Daoy (cell line): Measurements from ENCODE around the gene POU2F1. TPM values are rescaled to one million over a fixed set of nuclear protein-coding genes. Genes with fewer than 3 reads are reported as not detected.

Experiments
- DNase-seq: peaks from one replicate; pipeline ENCODE4 v3.0.0-alpha.2; 2015; ENCODE audit warnings: low read depth
- total RNA-seq: library from RNA; depleted of rRNA; stranded (reverse); fragments of >200 nt; shearing (Covaris generic); gene quantifications from 2 replicates; pipeline ENCODE4 v1.2.3, GENCODE V29; 2014

Gene POU2F1
- total RNA-seq, 1 experiment from 2014 or later: 5.6 TPM

DNA sequence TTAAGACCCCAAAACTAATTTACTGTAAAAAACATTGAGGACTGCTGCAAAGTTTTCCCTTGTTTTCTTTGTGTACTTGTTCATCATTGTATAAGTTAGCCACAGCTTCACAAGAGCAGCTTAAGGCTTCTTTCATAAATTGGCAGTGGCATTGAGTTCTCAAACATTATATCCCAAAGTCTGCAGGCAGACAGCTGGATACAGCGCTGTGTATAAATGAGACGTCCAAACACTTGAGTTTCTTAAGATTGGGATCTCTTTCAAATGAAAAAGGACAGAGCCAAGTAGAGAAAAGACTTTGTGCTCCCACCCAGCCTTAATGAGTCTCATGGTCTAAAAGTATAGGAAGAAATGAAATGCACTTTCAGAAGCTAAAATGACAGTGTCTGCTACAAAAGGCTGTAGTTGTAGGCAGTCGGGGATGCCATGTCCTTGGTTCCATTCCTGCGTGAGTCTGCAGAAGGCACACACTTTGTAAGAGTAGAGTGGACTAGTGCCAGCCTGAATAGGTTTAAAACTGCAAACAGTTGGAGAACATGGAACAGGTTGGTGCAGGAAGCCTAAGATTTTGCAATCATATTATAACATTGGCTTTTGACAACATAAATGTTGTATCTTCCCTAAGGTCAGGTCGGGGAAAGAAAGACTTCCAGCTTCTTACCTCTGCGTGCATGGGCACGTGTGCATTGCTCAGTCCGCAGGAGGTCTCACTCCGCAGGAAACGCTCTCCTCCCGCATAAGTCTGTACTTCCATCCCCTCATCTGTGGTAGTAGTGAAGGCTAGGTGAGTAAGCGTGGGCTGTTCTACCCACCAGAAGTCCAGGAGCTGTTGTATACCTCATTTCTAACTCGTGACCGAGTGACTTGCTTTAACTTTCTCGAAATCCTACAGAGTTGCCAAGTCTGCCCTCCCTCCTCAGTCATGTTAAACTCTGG is 203.3 kb downstream of the POU2F1 start:
- no peak for DNase-seq

DNA sequence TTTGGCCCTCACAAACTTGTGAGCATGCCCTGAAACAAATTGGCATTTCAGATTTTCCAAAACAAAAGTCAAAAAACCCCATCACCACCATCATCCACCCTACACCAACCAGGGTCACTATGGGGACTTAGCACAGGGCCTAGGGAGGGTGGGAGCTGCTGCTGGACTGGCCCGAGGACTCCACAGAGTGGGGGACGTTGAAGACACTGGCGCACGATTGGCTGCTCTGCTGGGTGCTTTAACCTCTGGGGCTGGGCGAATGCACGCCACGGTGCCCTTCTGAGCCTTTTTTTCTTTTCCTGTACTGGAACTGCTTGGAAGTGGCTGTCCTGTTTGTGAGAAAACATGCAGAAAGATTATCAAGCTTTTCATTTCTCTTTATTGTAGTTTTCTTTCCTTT is 204.8 kb downstream of the POU2F1 start:
- DNase-seq: no peak

DNA sequence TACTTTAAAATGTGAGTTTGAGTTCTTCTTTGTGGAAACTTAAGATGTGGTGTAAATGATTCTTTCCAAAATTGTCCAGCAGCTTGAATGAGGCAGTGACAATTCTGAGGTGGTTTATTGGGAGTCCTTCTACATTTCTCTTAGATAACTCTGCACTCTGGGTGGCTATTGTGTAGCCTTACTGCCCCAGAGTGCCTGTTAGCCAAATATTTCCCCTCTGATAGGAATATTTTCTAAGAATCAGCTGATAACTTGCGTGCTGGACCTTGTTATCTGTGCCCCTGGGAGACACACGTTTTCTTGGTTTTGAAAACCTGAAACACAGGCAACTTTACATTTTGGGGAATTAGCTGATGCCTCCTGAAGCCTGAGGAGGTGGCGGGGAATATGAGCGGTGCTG is 206.0 kb downstream of the POU2F1 start:
- no peak for DNase-seq

DNA sequence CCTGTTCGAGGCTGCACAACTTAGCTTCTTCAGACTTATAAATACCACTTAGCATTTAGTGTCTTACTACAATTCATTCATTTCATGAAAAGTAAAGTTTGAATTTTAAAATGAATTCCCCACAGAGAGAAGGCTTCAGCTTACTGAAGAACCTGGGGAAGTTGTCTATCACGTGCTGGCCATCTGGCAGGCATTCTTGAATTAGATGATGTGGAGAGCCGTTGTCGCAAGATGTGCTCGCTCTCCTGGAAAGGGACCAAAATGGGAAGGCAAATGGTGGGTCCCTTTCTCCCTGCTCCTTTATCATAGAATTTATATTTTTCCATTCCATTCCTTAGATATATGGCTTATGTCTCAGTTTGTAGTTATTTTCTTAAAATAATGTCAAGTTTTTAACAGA is 207.2 kb downstream of the POU2F1 start:
- no peak for DNase-seq

DNA sequence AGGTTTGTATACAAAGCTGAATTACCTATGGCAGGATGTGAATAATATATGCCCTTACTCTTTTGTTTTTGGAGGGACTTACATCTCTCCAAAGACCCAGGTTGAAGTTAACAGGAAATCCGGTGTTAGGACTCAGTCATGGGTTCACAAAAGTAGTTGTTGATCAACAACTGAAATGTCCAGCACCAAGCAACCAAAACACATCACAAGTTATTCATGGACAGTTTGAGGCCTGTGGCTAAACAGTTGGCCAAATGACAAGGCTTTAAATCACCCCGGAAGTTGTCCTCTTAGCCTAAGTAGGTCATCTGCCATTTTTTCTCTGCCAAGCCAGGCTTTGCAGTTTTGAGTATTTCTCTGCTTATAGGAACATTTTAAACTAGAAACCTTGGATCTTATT is 207.7 kb downstream of the POU2F1 start:
- DNase-seq: no peak

DNA sequence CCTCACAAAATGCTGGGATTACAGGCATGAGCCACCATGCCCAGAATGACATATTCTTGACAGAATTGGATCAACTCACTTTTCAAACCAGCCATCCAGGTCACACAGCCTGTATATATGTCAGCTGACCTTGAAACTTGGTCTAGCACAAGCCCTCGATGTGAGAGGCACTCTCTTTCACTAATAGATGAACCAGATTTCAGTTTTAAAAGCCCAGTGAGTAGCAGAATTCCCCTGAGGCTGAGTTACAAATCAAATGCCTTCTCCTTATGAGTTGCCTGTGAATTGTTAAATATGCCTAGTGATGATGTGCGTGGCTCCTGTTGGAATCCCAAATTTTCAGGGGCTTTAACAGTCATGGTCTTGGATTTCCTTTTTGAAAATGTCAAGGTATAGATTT is 208.9 kb downstream of the POU2F1 start:
- DNase-seq: no peak

DNA sequence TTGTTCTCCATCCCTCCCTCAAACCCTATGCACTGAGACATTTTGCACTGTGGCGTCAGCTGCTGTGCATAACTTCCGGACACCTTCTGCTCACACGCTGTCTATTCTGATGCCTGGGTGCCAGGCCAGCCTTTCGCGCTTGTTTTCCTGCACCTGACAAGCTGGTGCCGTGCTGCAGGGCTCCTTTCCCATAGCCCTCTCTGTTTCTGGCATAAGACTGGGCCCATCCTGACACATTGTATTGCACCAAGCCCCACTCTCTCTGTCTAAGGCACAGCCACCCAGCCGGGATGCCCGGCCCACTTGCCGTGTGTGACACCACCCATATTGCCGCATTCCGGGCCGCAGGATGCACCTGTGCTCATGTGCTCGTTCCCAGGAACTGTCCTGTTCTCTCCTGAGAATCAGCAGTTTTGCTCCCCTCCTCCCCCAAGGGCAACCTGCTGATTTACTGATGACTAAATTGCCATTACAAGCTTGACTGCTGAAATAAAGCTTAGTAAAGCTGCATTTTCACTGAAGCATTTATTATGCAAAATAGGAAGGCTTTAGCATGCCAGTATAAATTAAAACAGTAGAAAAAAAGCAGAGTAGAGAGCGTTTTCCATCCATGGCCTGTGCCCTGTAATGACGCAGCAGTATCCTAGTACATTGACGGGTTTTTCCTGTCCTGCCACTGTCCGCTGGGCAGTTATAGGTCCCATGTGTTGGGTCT is 209.6 kb downstream of the POU2F1 start:
- no peak for DNase-seq

DNA sequence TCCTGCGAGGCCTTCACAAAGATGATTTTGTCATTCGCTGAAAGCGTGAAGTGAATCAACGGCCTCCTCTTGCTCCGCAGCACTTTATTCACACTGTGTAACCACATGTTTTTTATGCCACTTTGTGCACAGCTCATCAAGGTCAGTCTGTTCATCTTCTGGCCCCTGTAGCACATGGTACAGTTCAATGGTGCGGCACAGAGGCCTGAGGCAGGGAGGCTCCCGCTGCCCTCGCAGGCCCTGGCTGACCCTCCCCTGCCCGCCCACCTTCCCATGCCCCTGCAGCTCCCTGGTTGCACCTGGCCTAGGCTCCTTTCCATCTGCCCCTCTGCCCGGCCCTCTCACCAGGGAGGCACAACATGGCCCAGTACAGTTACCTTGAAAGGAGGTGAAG is 210.2 kb downstream of the POU2F1 start:
- no peak for DNase-seq

DNA sequence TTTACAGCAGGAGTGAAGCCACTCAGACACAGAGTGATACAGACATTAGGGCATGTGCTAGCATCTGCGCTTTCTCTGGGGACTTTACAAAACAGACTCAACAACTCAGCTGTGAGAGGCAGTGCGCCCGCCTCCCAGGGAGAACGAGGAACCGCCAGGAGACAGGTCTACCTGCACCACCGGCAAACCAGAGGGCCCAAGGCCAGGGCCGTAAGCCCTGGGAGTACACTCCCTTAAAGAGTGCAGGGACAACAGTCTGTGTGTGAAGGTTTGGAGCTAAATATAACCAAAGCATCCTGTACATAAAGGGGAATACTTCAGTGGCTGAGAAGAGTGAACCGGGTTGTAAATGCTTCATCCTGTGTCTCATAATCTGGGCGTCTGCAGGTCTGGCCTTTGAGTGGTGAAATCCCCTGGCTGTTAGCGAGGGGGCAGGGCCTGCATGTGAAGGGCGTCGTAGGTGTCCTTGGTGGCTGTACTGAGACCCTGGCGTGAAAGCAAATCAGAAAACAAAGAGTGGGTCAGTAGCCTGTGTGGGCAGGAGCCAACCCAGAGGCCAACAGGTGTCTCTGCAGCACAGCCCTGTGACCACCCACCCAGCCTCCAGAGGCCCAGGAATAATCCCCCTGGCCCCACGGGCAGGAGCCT is 210.7 kb downstream of the POU2F1 start:
- no peak for DNase-seq

DNA sequence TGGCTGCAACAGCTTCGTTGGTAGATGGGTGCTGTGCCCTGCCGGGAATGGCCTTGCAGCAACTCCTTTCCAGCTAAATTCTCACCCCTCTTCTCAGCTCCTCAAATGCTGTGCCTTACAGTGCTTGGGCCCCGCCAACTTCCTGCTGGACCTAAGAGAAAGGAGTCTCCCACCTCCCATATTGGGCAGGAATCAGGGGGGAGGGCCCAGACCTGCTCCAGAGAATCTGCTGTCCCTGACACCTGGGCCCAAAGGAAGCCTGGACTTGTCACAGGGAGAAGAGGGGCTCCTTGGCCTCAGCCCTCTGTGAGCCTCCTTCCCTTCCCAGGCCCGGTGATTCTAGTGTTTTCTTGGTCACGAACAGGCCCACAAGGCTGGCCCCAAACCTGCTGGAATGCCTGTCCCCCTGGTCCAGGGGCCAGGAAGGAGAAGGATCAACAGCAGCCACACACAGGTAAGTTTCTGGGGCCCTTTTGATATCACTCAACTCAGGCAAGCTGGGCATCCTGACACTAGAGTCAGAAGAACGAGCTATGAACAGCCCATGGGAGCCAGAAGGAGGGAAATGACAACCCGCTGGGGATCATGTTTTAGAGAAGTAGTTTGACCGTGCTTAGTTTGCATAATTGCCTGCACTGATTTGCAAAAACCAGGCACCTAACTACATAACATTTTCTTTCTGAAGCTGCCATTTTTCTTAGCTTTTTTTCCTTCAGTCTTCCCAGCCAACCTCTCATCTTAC is 211.4 kb downstream of the POU2F1 start:
- DNase-seq: no peak

DNA sequence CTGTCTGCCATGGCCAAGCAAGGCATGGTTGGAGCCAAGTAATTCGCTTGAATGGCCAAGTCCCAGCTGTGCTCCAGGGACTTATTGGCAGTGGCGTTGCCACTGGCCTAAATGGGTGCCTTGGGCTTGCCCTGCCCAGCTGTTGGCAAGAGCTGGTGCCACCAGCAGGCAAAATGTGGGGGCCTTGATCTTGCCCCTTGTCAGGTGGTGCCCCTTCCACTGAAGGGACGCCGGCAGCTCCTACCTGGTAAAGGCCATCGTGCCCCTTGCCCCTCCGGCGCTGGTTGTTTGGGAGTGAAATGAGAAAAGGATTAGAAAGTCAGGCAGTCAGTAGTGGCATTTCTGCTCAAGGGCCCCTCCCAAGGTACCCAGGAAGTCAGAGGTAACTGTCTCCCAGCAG is 212.1 kb downstream of the POU2F1 start:
- DNase-seq: no peak

DNA sequence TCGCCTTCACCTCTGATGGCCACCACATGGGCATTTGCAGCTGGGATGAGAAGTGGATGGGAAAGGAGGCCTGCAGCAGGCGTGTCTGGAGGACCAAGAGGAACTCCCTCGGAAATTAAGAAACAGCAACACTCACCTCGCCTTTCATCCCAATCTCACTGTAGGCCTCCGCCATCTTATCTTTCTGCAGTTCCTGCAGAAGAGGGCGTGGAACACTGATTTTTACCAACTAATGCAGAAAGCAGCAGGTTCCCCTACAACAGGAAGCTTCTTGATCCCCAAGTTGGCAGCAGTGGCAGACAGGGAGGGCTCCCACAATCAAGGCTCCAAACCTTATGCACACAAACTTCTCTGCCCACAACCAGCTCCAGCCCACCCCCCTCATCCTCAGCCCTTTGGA is 213.2 kb downstream of the POU2F1 start:
- DNase-seq: no peak

DNA sequence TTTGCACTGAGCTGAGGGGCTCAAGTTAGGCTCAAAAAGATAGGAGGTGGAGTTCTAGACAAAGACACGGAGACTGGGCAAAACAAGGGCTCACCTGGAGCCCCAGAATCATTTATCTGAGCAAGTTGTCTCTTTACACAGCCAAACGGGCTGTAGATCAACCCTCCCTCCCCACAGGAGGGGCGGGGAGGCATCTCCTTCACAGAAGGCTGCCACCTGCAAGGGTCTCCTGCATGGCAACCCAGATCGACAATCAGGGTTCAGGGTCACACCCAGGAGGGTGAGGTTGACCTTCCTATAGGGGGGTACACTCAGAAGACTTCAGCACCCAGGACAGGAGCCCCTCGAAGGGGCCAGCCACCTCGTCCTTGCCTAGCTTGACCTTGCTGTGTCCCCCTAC is 213.6 kb downstream of the POU2F1 start:
- no peak for DNase-seq

DNA sequence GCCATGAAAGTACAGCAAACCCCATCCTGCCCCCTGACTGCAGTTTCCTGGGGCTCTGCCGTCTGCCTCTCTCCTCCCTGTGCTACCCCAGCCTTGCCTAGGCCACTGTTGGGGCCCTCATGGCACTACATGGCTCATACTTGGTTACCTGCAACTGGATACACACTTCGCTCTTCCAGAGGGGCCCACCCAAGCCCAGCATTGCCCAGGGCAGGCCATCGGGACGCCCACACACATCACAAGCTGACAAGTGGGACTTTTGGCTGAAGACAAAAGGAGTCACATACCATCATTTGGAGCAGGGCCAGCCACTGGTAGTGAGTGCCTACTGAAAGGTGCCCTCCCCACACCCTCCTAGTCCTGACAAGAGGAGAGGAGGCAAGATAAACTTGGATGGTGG is 214.8 kb downstream of the POU2F1 start:
- no peak for DNase-seq

DNA sequence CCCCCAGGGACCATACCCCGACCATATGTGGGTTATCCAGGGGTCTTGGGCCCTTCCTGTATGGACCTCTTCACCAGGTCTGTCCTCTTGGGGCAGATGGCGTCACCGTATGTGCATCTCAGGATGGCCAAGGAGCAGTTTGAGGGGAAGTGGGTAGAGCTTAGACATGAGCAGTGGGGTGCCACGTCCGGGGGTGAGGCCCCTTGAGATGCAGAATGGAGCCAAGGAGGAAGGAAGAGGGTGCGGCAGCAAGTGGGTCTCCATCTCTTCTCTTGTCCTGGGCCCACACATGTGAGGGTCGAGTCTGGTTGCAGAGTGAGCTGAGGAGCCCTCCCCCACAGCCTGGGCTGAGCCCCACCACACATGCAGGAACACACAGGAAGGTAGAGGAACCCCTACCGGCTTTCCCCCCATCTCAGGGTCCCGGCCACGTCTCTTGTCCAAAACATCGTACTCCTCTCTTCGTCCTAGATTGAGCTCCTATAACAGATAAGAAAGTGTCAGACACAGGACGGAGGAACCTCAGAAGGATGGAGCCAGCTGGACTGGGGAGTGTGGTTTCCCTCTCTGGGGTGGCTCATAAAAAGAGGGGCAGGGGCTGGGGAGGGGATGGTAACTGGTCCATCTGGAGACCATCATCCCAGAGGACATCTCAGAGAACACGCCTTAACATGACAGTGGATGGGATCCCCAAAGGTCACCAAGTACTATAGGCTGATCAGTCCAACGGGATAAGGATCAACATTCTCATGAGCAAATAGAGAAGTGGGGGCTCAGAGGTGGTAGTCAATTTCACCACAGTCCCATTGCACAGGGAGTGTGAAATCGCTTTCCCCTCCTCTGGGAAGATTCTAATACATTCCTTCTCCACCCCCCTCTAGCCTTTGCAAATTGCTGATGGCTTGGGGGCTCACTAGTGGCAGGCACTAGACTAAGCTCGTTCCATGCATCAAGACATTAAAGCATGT is 217.8 kb downstream of the POU2F1 start:
- no peak for DNase-seq

DNA sequence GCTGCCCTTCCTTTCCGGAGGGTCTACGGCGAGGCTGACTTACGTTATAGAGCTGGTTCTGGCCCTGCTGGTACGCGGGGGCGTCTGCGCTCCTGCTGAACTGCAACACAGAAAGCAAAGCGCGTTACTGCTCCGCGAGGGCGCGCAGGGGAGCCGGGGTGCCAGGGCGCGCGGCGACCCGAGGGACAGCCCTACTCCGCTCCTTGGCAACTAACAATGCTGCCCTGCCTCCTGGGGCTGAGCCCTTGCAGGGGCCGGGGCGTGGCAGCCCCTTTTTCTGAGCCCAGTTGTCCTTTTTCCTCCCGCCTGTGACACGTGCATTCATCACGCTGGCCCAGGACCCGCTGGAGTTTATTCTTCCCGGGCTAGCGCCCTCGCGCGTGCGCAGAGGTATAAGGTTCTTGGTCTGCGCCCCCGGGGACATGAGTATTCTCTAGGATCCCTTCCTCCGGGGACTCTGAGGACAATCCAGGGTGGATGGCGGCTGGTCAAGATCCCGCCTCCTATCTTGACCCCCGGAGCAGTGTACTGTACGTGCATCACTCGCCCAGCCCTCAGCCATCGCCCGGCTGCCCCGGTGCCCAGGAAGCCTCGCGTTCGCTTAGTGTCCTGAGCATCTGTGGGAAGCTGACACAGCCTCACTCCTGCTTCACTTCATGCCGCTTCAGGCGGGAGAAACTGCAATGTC is 218.8 kb downstream of the POU2F1 start:
- DNase-seq: peak; percentile 63

DNA sequence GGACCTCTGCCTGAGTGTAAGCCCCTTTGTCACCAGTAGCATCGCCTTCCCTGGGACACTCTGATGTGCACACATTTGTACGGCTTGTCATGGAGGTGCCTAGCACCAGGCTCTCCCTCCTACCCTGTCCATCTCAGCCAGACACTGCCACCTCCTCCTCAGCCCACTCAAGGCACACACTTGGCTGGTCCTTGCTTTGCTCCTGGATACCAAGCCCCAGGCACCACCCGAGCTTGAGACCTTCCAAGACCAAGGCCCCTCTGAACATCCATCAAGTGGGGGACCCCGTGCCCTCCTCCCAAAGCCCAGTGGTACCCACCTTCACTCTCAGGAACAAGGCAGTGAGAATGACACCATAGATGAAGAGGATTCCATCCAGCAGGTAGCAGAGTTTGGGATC is 219.7 kb downstream of the POU2F1 start:
- no peak for DNase-seq

DNA sequence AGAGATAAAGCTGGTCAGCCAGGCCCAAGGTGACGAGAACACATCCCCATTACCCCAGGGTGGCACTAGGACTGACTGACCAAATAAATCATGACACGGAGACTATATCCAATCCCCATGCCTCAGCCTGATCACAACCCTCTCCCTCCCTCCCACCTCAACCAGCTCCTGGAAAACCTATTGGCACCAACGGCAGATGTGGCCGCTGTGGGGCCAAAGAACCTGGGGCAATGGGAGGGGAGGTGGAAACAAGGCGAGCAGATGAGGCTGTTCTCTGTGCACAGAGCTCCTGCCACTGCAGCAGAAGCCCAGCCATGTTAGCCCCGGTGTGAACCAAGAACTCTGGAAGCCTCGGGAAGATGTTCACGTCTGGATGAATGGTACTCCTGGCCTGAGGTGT is 220.1 kb downstream of the POU2F1 start:
- DNase-seq: no peak

DNA sequence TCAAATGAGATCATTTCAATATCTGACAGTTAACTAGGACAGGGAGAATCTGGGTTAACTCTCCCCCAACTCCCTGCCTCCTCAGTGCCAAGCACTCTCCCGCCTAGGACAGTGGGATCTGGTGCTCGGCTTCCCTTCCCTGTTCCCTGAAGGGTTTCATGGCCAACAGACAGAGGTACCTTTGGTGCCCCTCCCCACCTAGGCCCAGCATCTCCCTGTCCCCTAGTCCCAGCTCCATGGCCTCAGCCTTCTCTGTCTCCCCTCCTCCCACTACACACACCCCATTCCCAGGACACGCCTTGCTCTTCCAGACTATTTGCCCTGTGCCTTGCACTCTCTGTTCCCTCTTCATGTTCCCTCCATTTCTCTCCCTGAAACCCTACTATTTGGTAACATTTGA is 220.5 kb downstream of the POU2F1 start:
- no peak for DNase-seq
